Common myeloid progenitor, CD34-positive (primary cell): ENCODE measurements around the gene ARHGAP42.

Source experiments
- CTCF ChIA-PET: fragments of 350-600 bp; sonication (Branson Sonifier 250); formaldehyde crosslinking; loops from one replicate; lab custom pipeline; 2021; ENCODE audit warnings: antibody characterized with exemption; lab: Charles Lee
- POLR2A ChIA-PET: fragments of 350-600 bp; sonication (Branson Sonifier 250); formaldehyde crosslinking; loops from one replicate; lab custom pipeline; 2021; ENCODE audit warnings: antibody characterized with exemption; lab: Charles Lee
- DNase-seq, 3 donors: peaks; one replicate each; pipeline versions ENCODE4 v3.0.0 to v3.0.0-alpha.2; 2013
- H3K27ac ChIP-seq, 2 experiments: 1 replicate in 1 of 2; 2 replicates in 1 of 2; pipeline ENCODE4 v1.7.0; 2013; ENCODE audit warnings: inconsistent platforms in 2 of 2, low read length in 2 of 2, mild to moderate bottlenecking in 2 of 2, low read depth in 1 of 2, moderate library complexity in 1 of 2; ENCODE audit not compliant: severe bottlenecking in 2 of 2, insufficient read depth in 1 of 2, poor library complexity in 1 of 2
- H3K27me3 ChIP-seq, 5 experiments: replicated peaks in 2 of 5; 1 replicate in 3 of 5; 2 replicates in 2 of 5; pipeline versions ENCODE4 v1.6.1 to v1.7.0; 2013; ENCODE audit warnings: low read length in 4 of 5, mild to moderate bottlenecking in 2 of 5, moderate library complexity in 2 of 5, inconsistent platforms in 1 of 5; ENCODE audit not compliant: insufficient read depth in 5 of 5, control insufficient read depth in 4 of 5
- H3K36me3 ChIP-seq, 4 experiments: 1 replicate in 2 of 4; 2 replicates in 2 of 4; pipeline versions ENCODE4 v1.6.1 to v1.7.0; 2013; ENCODE audit warnings: low read length in 3 of 4, control low read depth in 1 of 4, mild to moderate bottlenecking in 1 of 4; ENCODE audit not compliant: control insufficient read depth in 4 of 4, insufficient read depth in 4 of 4
- H3K4me1 ChIP-seq, 4 experiments: 1 replicate in 3 of 4; 2 replicates in 1 of 4; pipeline versions ENCODE4 v1.6.1 to v1.7.1; 2013; ENCODE audit warnings: low read length in 3 of 4, mild to moderate bottlenecking in 3 of 4, control low read depth in 1 of 4, inconsistent platforms in 1 of 4, moderate library complexity in 1 of 4; ENCODE audit not compliant: control insufficient read depth in 4 of 4, insufficient read depth in 4 of 4; ENCODE audit errors: control extremely low read depth in 1 of 4
- H3K4me3 ChIP-seq, 7 experiments: 1 replicate in 4 of 7; 2 replicates in 3 of 7; pipeline versions ENCODE4 v1.5.1 to v1.7.0; 2013; ENCODE audit warnings: mild to moderate bottlenecking in 7 of 7, low read length in 6 of 7, moderate library complexity in 6 of 7, inconsistent platforms in 2 of 7, low read depth in 2 of 7, control low read depth in 1 of 7; ENCODE audit not compliant: insufficient read depth in 4 of 7, control insufficient read depth in 1 of 7; ENCODE audit errors: extremely low read depth in 1 of 7
- H3K9me3 ChIP-seq, 5 experiments: 1 replicate in 4 of 5; 2 replicates in 1 of 5; pipeline versions ENCODE4 v1.6.1 to v1.7.1; 2013; ENCODE audit warnings: low read length in 4 of 5, mild to moderate bottlenecking in 2 of 5, inconsistent platforms in 1 of 5, low read depth in 1 of 5, moderate library complexity in 1 of 5; ENCODE audit not compliant: control insufficient read depth in 4 of 5, insufficient read depth in 2 of 5; ENCODE audit errors: control extremely low read depth in 1 of 5
- WGBS: methylation state at CpG from one replicate; pipeline ENCODE4 v1.1.5; 2013; ENCODE audit not compliant: insufficient coverage; 5-methylcytosine and 5-hydroxymethylcytosine counted together

ARHGAP42 gene

DNA sequence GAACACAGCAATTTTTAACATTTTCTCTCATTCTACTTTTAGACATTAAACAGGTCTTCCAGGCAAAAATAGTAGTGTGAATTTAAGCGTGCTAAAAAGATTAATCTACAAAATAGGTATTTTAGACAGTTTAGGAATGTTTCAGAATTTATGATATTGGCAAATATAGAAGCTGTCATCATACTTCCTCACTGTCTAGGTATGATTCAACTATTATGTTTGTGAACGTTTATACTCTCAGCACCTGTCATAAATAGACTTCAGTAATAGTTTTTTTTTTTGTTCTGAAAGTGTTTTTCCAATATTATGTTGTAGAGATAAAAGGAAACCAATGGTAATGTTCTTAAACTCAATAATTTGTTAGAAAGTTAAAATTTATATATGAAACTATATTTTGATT is 103.0 kb downstream of the ARHGAP42 start:
- Histone ChIP-seq H3K9me3 (no peaks in the 10 kb centered on the region), H3K4me1 (no peaks in the 10 kb centered on the region), H3K36me3 (no peaks in the 10 kb centered on the region), H3K4me3 (no peak overlapping the region), H3K27ac (no peak overlapping the region), H3K27me3 (no peaks in the 10 kb centered on the region)
- DNase-seq, result no peak
- WGBS, result no CpG with 5 or more reads among the region's 2 CpGs
- CTCF ChIA-PET, result no interaction called here
- POLR2A ChIA-PET, result no interaction called here

- Histone ChIP-seq H3K4me1 (no peaks in the 10 kb centered on the region), H3K4me3 (no peak overlapping the region), H3K9me3 (no peaks in the 10 kb centered on the region), H3K27ac (no peak overlapping the region), H3K27me3 (no peaks in the 10 kb centered on the region), H3K36me3 (no peaks in the 10 kb centered on the region)
- ChIA-PET POLR2A (no interaction called here), CTCF (no interaction called here)
- DNase-seq, result no peak
Observed at GRCh38 chr11:100791103-100791502, 104.0 kb downstream of the ARHGAP42 start.

- H3K9me3 ChIP-seq, result no peaks in the 10 kb centered on the region
- H3K4me3 ChIP-seq, result no peak overlapping the region
- no peaks in the 10 kb centered on the region for H3K36me3 ChIP-seq
- WGBS, result 50% methylated on average over 1 of the region's 1 CpG
- POLR2A ChIA-PET, result no interaction called here
- CTCF ChIA-PET, result interaction anchor here (1.6 kb wide), 1 partner anchor 11 kb away, joined by 3 read pairs; no protein-coding TSS in a partner anchor
- DNase-seq, result no peak
- no peak overlapping the region for H3K27ac ChIP-seq
- no peaks in the 10 kb centered on the region for H3K4me1 ChIP-seq
- H3K27me3 ChIP-seq, result no peaks in the 10 kb centered on the region
Observed at GRCh38 chr11:100791860-100792259, 104.8 kb downstream of the ARHGAP42 start.

GRCh38 chr11:100793525-100793924 is 106.4 kb downstream of the ARHGAP42 start:
- Histone ChIP-seq H3K4me3 (no peak overlapping the region), H3K4me1 (no peaks in the 10 kb centered on the region), H3K9me3 (no peaks in the 10 kb centered on the region), H3K36me3 (no peaks in the 10 kb centered on the region), H3K27me3 (no peaks in the 10 kb centered on the region), H3K27ac (no peak overlapping the region)
- 100% methylated on average over 1 of the region's 2 CpGs for WGBS
- CTCF ChIA-PET, result no interaction called here
- POLR2A ChIA-PET, result no interaction called here
- DNase-seq, result no peak

- Histone ChIP-seq H3K27me3 (no peaks in the 10 kb centered on the region), H3K36me3 (no peaks in the 10 kb centered on the region), H3K9me3 (no peaks in the 10 kb centered on the region), H3K4me1 (no peaks in the 10 kb centered on the region), H3K4me3 (no peak overlapping the region), H3K27ac (no peak overlapping the region)
- DNase-seq, result no peak
- ChIA-PET CTCF (no interaction called here), POLR2A (no interaction called here)
- WGBS, result no CpG with 5 or more reads among the region's 2 CpGs
Observed at GRCh38 chr11:100794446-100794845, 107.4 kb downstream of the ARHGAP42 start.

GRCh38 chr11:100799445-100799844 is 112.4 kb downstream of the ARHGAP42 start:
- Histone ChIP-seq H3K27ac (no peak overlapping the region), H3K9me3 (no peaks in the 10 kb centered on the region), H3K27me3 (no peaks in the 10 kb centered on the region), H3K36me3 (no peaks in the 10 kb centered on the region), H3K4me3 (no peak overlapping the region), H3K4me1 (no peaks in the 10 kb centered on the region)
- ChIA-PET CTCF (interaction anchor here (1.3 kb wide), 1 partner anchor 20 kb away, joined by 3 read pairs; no protein-coding TSS in a partner anchor), POLR2A (no interaction called here)
- no CpG with 5 or more reads among the region's 3 CpGs for WGBS
- DNase-seq, result no peak

- H3K27ac ChIP-seq, result no peak overlapping the region
- no peak overlapping the region for H3K4me3 ChIP-seq
- no peaks in the 10 kb centered on the region for H3K4me1 ChIP-seq
- H3K36me3 ChIP-seq, result no peaks in the 10 kb centered on the region
- POLR2A ChIA-PET, result no interaction called here
- H3K9me3 ChIP-seq, result no peaks in the 10 kb centered on the region
- no peaks in the 10 kb centered on the region for H3K27me3 ChIP-seq
- WGBS, result 92% methylated on average over 1 of the region's 2 CpGs
- no peak for DNase-seq
- CTCF ChIA-PET, result interaction anchor here (1.3 kb wide), 1 partner anchor 20 kb away, joined by 3 read pairs; no protein-coding TSS in a partner anchor
Observed at GRCh38 chr11:100800202-100800601, 113.1 kb downstream of the ARHGAP42 start.
